T-helper 1 cell treated with Interleukin-12 subunit alpha and Interleukin-12 subunit beta and Interleukin-4 antibody, amounts not matched to agents 30 μg/mL and 1 μg/mL, for 36 hours (primary cell): Measurements from ENCODE around the gene ZCCHC4.
"Not testable (repeated sequence)": the region's sequence is repeated elsewhere in the genome, so short reads cannot be mapped to it uniquely, and the experiment has no call there.

ENCODE experiments used
- H3K27ac Mint-ChIP-seq: one replicate; pipeline ENCODE4 v1.8.0; 2021; ENCODE audit warnings: mild to moderate bottlenecking, mixed read lengths
- H3K27me3 Mint-ChIP-seq: one replicate; pipeline ENCODE4 v1.8.0; 2021; ENCODE audit warnings: low read depth, mixed read lengths
- H3K36me3 Mint-ChIP-seq: one replicate; pipeline ENCODE4 v1.8.0; 2021; ENCODE audit warnings: low read depth, mixed read lengths
- H3K4me1 Mint-ChIP-seq: one replicate; pipeline ENCODE4 v1.8.0; 2021; ENCODE audit warnings: low read depth, mixed read lengths
- H3K4me3 Mint-ChIP-seq: one replicate; pipeline ENCODE4 v1.8.0; 2021; ENCODE audit warnings: mild to moderate bottlenecking, moderate library complexity, mixed read lengths
- H3K9me3 Mint-ChIP-seq: one replicate; pipeline ENCODE4 v1.8.0; 2021; ENCODE audit warnings: mixed read lengths

Gene ZCCHC4

GRCh38 chr4:25307596-25307995, 5.0 kb upstream of the ZCCHC4 start:
- H3K27ac Mint-ChIP-seq = no peak overlapping the region
- H3K4me1 Mint-ChIP-seq = peaks cover 11% of the 10 kb centered on the region
- no peaks in the 10 kb centered on the region for H3K9me3 Mint-ChIP-seq
- H3K27me3 Mint-ChIP-seq = no peaks in the 10 kb centered on the region
- no peak overlapping the region for H3K4me3 Mint-ChIP-seq
- H3K36me3 Mint-ChIP-seq = no peaks in the 10 kb centered on the region

GRCh38 chr4:25308306-25308705, 4.3 kb upstream of the ZCCHC4 start:
- no peak overlapping the region for H3K27ac Mint-ChIP-seq
- no peak overlapping the region for H3K4me3 Mint-ChIP-seq
- H3K27me3 Mint-ChIP-seq = no peaks in the 10 kb centered on the region
- peaks cover 14% of the 10 kb centered on the region for H3K4me1 Mint-ChIP-seq
- H3K36me3 Mint-ChIP-seq = no peaks in the 10 kb centered on the region
- H3K9me3 Mint-ChIP-seq = no peaks in the 10 kb centered on the region

- no peak overlapping the region for H3K4me3 Mint-ChIP-seq
- H3K36me3 Mint-ChIP-seq = no peaks in the 10 kb centered on the region
- H3K27me3 Mint-ChIP-seq = no peaks in the 10 kb centered on the region
- H3K27ac Mint-ChIP-seq = no peak overlapping the region
- no peaks in the 10 kb centered on the region for H3K9me3 Mint-ChIP-seq
- H3K4me1 Mint-ChIP-seq = peaks cover 18% of the 10 kb centered on the region
Observed at GRCh38 chr4:25308761-25309160, 3.8 kb upstream of the ZCCHC4 start.

GRCh38 chr4:25310066-25310802, 2.3 kb upstream of the ZCCHC4 start:
- Mint-ChIP-seq H3K27ac (no peak overlapping the region), H3K27me3 (no peaks in the 10 kb centered on the region), H3K4me1 (peaks cover 23% of the 10 kb centered on the region), H3K36me3 (no peaks in the 10 kb centered on the region), H3K4me3 (no peak overlapping the region), H3K9me3 (no peaks in the 10 kb centered on the region)

GRCh38 chr4:25310803-25311166, 1.8 kb upstream of the ZCCHC4 start:
- Mint-ChIP-seq H3K4me1 (peaks cover 23% of the 10 kb centered on the region), H3K27ac (no peak overlapping the region), H3K36me3 (no peaks in the 10 kb centered on the region), H3K9me3 (no peaks in the 10 kb centered on the region), H3K27me3 (no peaks in the 10 kb centered on the region), H3K4me3 (no peak overlapping the region)

GRCh38 chr4:25313201-25313895, 774 bp downstream of the ZCCHC4 start:
- Mint-ChIP-seq H3K9me3 (no peaks in the 10 kb centered on the region), H3K27me3 (no peaks in the 10 kb centered on the region), H3K4me3 (peak overlapping the region; percentile 99), H3K27ac (peak overlapping the region; percentile 93), H3K4me1 (peaks cover 28% of the 10 kb centered on the region), H3K36me3 (peaks cover 4% of the 10 kb centered on the region)

GRCh38 chr4:25320336-25320735, 7.8 kb downstream of the ZCCHC4 start:
- H3K27me3 Mint-ChIP-seq = no peaks in the 10 kb centered on the region
- H3K36me3 Mint-ChIP-seq = peaks cover 4% of the 10 kb centered on the region
- H3K9me3 Mint-ChIP-seq = no peaks in the 10 kb centered on the region
- H3K27ac Mint-ChIP-seq = no peak overlapping the region
- H3K4me3 Mint-ChIP-seq = no peak overlapping the region
- peaks cover 25% of the 10 kb centered on the region for H3K4me1 Mint-ChIP-seq

- Mint-ChIP-seq H3K9me3 (no peaks in the 10 kb centered on the region), H3K27ac (peak overlapping the region; percentile 56), H3K36me3 (peaks cover 4% of the 10 kb centered on the region), H3K4me1 (peaks cover 25% of the 10 kb centered on the region), H3K27me3 (no peaks in the 10 kb centered on the region), H3K4me3 (no peak overlapping the region)
Observed at GRCh38 chr4:25320773-25321172, 8.2 kb downstream of the ZCCHC4 start.

- H3K36me3 Mint-ChIP-seq = peaks cover 2% of the 10 kb centered on the region
Observed at GRCh38 chr4:25321703-25322102, 9.1 kb downstream of the ZCCHC4 start.

GRCh38 chr4:25328463-25328862, 15.9 kb downstream of the ZCCHC4 start:
- H3K27me3 Mint-ChIP-seq, H3K36me3 Mint-ChIP-seq, H3K27ac Mint-ChIP-seq, H3K4me1 Mint-ChIP-seq, H3K4me3 Mint-ChIP-seq, H3K9me3 Mint-ChIP-seq: not testable (repeated sequence)

More at GRCh38 chr4:25321703-25322102, 9.1 kb downstream of the ZCCHC4 start:
- H3K27me3 Mint-ChIP-seq = no peaks in the 10 kb centered on the region
- H3K4me1 Mint-ChIP-seq = peaks cover 23% of the 10 kb centered on the region
- no peaks in the 10 kb centered on the region for H3K9me3 Mint-ChIP-seq
- H3K27ac Mint-ChIP-seq = no peak overlapping the region
- H3K4me3 Mint-ChIP-seq = no peak overlapping the region

GRCh38 chr4:25330335-25330734, 17.8 kb downstream of the ZCCHC4 start:
- Mint-ChIP-seq H3K4me1 (peaks cover 8% of the 10 kb centered on the region), H3K4me3 (no peak overlapping the region), H3K9me3 (no peaks in the 10 kb centered on the region), H3K36me3 (no peaks in the 10 kb centered on the region), H3K27me3 (no peaks in the 10 kb centered on the region), H3K27ac (no peak overlapping the region)

- Mint-ChIP-seq H3K9me3 (no peaks in the 10 kb centered on the region), H3K36me3 (no peaks in the 10 kb centered on the region), H3K4me1 (peaks cover 8% of the 10 kb centered on the region), H3K27ac (peak overlapping the region; percentile 96), H3K27me3 (no peaks in the 10 kb centered on the region), H3K4me3 (peak overlapping the region; percentile 85)
Observed at GRCh38 chr4:25330905-25331808, 18.6 kb downstream of the ZCCHC4 start.

- no peak overlapping the region for H3K27ac Mint-ChIP-seq
- H3K27me3 Mint-ChIP-seq = no peaks in the 10 kb centered on the region
- H3K36me3 Mint-ChIP-seq = peaks cover 6% of the 10 kb centered on the region
- H3K9me3 Mint-ChIP-seq = peaks cover 4% of the 10 kb centered on the region
- peaks cover 3% of the 10 kb centered on the region for H3K4me1 Mint-ChIP-seq
- H3K4me3 Mint-ChIP-seq = no peak overlapping the region
Observed at GRCh38 chr4:25343671-25344070, 31.1 kb downstream of the ZCCHC4 start.

- Mint-ChIP-seq H3K4me3 (no peak overlapping the region), H3K9me3 (peaks cover 4% of the 10 kb centered on the region), H3K27ac (no peak overlapping the region), H3K36me3 (no peaks in the 10 kb centered on the region), H3K27me3 (no peaks in the 10 kb centered on the region), H3K4me1 (peaks cover 3% of the 10 kb centered on the region)
Observed at GRCh38 chr4:25345744-25346143, 33.2 kb downstream of the ZCCHC4 start.
